HG03175 (cell line): Measurements from ENCODE around the gene LRFN5.
"Not testable (repeated sequence)": the region's sequence is repeated elsewhere in the genome, so short reads cannot be mapped to it uniquely, and the experiment has no call there.

Experiments
- ATAC-seq: cut with Tn5 transposase; IDR thresholded peaks from one replicate; pipeline ENCODE4 v1.9.1; 2021; ENCODE audit warnings: mild to moderate bottlenecking, moderate library complexity; ENCODE audit not compliant: unreplicated experiment

The LRFN5 gene

GRCh38 chr14:41636492-41637392 is 30.1 kb downstream of the LRFN5 start:
- no peak for ATAC-seq

GRCh38 chr14:41641690-41642089 is 35.0 kb downstream of the LRFN5 start:
- ATAC-seq = no peak

- ATAC-seq = no peak
These were observed 35.7 kb downstream of the LRFN5 start for GRCh38 chr14:41642367-41642766.

GRCh38 chr14:41642789-41643188 is 36.1 kb downstream of the LRFN5 start:
- ATAC-seq = no peak

- no peak for ATAC-seq
These were observed 37.9 kb downstream of the LRFN5 start for GRCh38 chr14:41644606-41645005.

- no peak for ATAC-seq
These were observed 44.1 kb downstream of the LRFN5 start for GRCh38 chr14:41650802-41651201.

GRCh38 chr14:41654196-41654595 is 47.5 kb downstream of the LRFN5 start:
- no peak for ATAC-seq

GRCh38 chr14:41662780-41663472 is 56.2 kb downstream of the LRFN5 start:
- no peak for ATAC-seq

- ATAC-seq = no peak
These were observed 56.8 kb downstream of the LRFN5 start for GRCh38 chr14:41663473-41663850.

GRCh38 chr14:41666301-41666700 is 59.6 kb downstream of the LRFN5 start:
- ATAC-seq = no peak

- no peak for ATAC-seq
These were observed 61.7 kb downstream of the LRFN5 start for GRCh38 chr14:41668356-41668755.

GRCh38 chr14:41673601-41674000 is 66.9 kb downstream of the LRFN5 start:
- not testable (repeated sequence) for ATAC-seq

GRCh38 chr14:41674511-41674971 is 67.9 kb downstream of the LRFN5 start:
- not testable (repeated sequence) for ATAC-seq

GRCh38 chr14:41699486-41699885 is 92.8 kb downstream of the LRFN5 start:
- no peak for ATAC-seq

GRCh38 chr14:41718477-41719166 is 111.9 kb downstream of the LRFN5 start:
- ATAC-seq = no peak

- no peak for ATAC-seq
These were observed 132.5 kb downstream of the LRFN5 start for GRCh38 chr14:41739203-41739602.

GRCh38 chr14:41743140-41743539 is 136.5 kb downstream of the LRFN5 start:
- no peak for ATAC-seq

- peak; percentile 95 for ATAC-seq
These were observed 142.8 kb downstream of the LRFN5 start for GRCh38 chr14:41749429-41749828.

- ATAC-seq = not testable (repeated sequence)
These were observed 143.9 kb downstream of the LRFN5 start for GRCh38 chr14:41750575-41750974.

- no peak for ATAC-seq
These were observed 151.5 kb downstream of the LRFN5 start for GRCh38 chr14:41758011-41758665.

GRCh38 chr14:41761204-41761603 is 154.5 kb downstream of the LRFN5 start:
- ATAC-seq = no peak
